Measurements from ENCODE around the gene PPARA.

Gene PPARA

DNA sequence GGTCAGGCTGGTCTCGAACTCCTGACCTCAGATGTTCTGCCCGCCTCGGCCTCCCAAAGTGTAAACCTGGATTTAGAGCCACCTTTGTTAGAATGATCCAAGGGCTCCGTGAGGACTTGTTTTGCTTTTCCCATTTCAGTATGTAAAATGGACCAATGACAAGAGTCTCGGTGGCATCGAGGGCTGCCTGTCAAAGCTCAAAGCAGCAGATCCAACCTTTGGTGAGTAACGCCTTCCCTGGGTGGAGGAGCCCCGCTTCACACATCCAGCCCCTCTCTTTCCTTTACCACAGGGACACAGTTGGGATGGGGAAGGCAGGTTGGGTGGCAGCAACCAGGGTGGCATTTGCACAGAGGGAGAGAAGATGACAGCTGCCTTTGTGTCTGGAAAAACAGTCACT lies 121.9 kb downstream of the PPARA start:
- TF ChIP-seq, protein P1, sequence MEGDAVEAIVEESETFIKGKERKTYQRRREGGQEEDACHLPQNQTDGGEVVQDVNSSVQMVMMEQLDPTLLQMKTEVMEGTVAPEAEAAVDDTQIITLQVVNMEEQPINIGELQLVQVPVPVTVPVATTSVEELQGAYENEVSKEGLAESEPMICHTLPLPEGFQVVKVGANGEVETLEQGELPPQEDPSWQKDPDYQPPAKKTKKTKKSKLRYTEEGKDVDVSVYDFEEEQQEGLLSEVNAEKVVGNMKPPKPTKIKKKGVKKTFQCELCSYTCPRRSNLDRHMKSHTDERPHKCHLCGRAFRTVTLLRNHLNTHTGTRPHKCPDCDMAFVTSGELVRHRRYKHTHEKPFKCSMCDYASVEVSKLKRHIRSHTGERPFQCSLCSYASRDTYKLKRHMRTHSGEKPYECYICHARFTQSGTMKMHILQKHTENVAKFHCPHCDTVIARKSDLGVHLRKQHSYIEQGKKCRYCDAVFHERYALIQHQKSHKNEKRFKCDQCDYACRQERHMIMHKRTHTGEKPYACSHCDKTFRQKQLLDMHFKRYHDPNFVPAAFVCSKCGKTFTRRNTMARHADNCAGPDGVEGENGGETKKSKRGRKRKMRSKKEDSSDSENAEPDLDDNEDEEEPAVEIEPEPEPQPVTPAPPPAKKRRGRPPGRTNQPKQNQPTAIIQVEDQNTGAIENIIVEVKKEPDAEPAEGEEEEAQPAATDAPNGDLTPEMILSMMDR (IDR thresholded peaks at IDR 0.05; ENCODE audit: low read depth, low read length), result no peak
- H3K4me3 ChIP-seq (ENCODE audit: low read depth, low read length), result no peak overlapping the region
- in situ Hi-C loops (cut with HindIII; ENCODE audit: low sequenced_read_pairs), result no loop called here
- no peak for DNase-seq (ENCODE audit: low read depth, low spot score)

- TF ChIP-seq, protein P1 (IDR thresholded peaks at IDR 0.05; ENCODE audit: low read depth, low read length), result no peak
- in situ Hi-C loops (cut with HindIII; ENCODE audit: low sequenced_read_pairs), result no loop called here
Observed at GRCh38 chr22:46272762-46273431, 122.6 kb downstream of the PPARA start.

GRCh38 chr22:46273432-46274148 lies 123.3 kb downstream of the PPARA start:
- H3K4me3 ChIP-seq (ENCODE audit: low read depth, low read length), result no peak overlapping the region
- TF ChIP-seq, protein P1 (IDR thresholded peaks at IDR 0.05; ENCODE audit: low read depth, low read length), result no peak
- in situ Hi-C loops (cut with HindIII; ENCODE audit: low sequenced_read_pairs), result no loop called here
- DNase-seq (ENCODE audit: low read depth, low spot score), result no peak

More at GRCh38 chr22:46272762-46273431, 122.6 kb downstream of the PPARA start:
- no peak overlapping the region for H3K4me3 ChIP-seq (ENCODE audit: low read depth, low read length)
- DNase-seq (ENCODE audit: low read depth, low spot score), result no peak

DNA sequence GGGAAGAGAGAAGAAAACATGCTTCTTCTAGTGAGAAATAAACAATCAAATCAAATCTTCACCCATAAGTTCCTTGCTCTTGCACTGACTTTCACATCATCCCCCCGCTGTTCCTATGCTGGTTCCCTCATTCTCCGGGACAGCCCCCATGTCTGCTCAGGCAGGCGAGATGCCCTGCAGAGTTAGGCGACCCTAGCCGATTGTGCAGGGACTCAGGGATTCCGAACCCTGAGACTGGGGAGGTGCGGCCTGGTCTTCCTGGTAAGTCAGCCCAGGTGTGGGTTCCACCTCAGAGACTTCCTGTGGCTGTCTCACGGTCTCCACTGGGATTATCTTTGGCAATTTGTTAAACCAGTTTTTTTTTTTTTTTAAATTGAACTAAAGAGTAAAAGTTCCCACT lies 124.1 kb downstream of the PPARA start:
- TF ChIP-seq, protein P1 (IDR thresholded peaks at IDR 0.05; ENCODE audit: low read depth, low read length), result no peak
- H3K4me3 ChIP-seq (ENCODE audit: low read depth, low read length), result no peak overlapping the region
- in situ Hi-C loops (cut with HindIII; ENCODE audit: low sequenced_read_pairs), result no loop called here
- DNase-seq (ENCODE audit: low read depth, low spot score), result no peak

DNA sequence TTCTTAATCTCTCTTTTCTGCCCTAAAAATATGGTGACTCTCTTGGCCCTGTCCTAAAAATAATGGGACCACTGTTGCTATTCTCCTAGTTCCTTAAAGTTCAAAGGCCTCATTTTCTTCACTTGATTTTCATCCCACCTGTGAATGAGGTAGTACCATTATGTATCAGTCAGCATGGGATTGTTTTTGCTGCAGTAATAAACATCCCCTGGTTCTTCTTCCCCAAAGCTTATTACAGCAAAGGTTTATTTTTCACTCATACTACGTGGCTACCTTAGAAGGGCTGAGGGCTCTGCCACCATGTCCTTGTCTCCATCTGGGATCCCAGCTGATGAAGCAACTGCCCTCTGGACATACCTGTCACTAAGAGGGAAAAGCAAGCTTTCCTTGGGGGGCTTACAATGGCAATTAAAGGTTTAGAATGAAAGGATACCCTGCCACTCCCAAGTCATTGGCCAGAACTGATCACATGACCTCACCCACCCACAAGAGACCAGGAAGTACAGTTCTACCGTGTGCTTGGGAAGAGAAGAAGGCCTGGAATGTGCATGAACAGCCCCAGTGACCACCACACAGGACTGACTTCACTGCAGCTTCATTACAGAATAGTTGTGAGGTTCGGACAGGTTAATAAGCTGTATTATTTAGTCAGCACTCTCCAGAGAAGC lies 125.3 kb downstream of the PPARA start:
- TF ChIP-seq, protein P1 (IDR thresholded peaks at IDR 0.05; ENCODE audit: low read depth, low read length), result no peak
- no peak overlapping the region for H3K4me3 ChIP-seq (ENCODE audit: low read depth, low read length)
- no peak for DNase-seq (ENCODE audit: low read depth, low spot score)
- in situ Hi-C loops (cut with HindIII; ENCODE audit: low sequenced_read_pairs), result no loop called here

DNA sequence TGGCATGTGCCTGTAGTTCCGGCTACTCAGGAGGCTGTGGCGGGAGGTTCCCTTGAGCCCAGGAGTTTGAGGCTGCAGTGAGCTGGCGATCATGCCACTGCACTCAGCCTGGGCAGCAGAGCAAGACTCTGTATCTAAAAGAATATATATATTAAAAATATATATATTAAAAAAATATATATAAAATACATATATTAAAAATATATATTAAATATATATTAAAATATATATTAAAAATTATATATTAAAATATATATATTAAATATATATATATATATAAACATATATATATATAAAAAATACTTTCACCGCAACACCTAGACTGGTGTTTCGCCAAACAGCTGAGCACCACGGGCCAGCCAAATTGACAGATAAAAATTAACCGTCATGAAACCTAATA lies 126.2 kb downstream of the PPARA start:
- no peak for DNase-seq (ENCODE audit: low read depth, low spot score)
- TF ChIP-seq, protein P1 (IDR thresholded peaks at IDR 0.05; ENCODE audit: low read depth, low read length), result no peak
- H3K4me3 ChIP-seq (ENCODE audit: low read depth, low read length), result no peak overlapping the region
- in situ Hi-C loops (cut with HindIII; ENCODE audit: low sequenced_read_pairs), result no loop called here

Measured in astrocyte of the spinal cord (primary cell).